Inflammatory macrophage treated with lipopolysaccharide for 1 hour (primary cell): ENCODE results near the gene SRGN.

ENCODE experiments used
- DNase-seq, 2 donors: peaks; one replicate each; pipeline ENCODE4 v3.0.0-alpha.2; 2020 to 2022

Gene SRGN

GRCh38 chr10:69142983-69143382, 55.1 kb downstream of the SRGN start:
- DNase-seq, result no peak

- DNase-seq, result no peak
These were observed 57.4 kb downstream of the SRGN start for GRCh38 chr10:69145329-69145728.

GRCh38 chr10:69145864-69146263, 58.0 kb downstream of the SRGN start:
- DNase-seq, result no peak

- peak in 1 of 2 donors; percentile 19 for DNase-seq
These were observed 58.9 kb downstream of the SRGN start for GRCh38 chr10:69146759-69147158.

GRCh38 chr10:69151984-69152383, 64.1 kb downstream of the SRGN start:
- DNase-seq, result no peak

- no peak for DNase-seq
These were observed 65.3 kb downstream of the SRGN start for GRCh38 chr10:69153227-69153626.
